Measurements from ENCODE around the gene HEATR5A. TPM values are rescaled to one million over a fixed set of nuclear protein-coding genes. Genes with fewer than 3 reads are reported as not detected.
A peak's percentile ranks its signal among the peaks of the same experiment; 100 is the strongest.

The HEATR5A gene
- total and polyA plus RNA-seq, 2 of the 13 experiments (the other 11 are each of a cell fraction or from before 2014, with no cell fraction given) = 36.4 to 105 TPM

DNA sequence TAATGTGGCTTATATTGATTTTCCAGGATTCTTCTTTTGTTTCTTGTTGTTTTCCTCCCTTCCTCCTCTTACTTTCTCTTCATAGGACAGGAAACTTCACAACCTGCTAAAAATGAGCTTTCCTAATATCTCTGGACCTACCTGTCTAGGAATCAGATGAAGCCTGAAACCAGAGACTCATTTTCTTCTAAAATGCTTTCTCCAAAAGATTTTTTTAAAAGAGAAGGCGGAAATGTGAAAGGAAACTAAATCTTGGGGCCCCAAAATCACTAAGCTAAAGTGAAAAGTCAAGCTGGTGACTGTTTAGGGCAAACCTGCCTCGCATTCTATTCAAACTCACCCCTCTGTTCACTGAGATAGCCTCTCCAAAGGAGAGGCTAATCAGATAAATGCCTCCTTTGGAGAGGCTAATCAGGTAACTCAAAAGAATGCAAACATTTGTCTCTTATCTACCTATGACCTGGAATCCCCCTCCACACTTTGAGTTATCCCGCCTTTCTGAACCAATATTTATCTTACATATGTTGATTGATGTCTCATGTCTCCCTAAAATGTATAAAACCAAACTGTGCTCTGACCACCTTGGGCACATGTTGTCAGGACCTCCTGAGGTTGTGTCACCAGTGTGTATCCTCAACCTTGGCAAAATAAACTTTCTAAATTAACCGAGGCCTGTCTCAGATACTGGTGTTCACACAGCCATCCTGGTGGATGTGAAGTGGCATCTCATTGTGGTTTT lies 140.0 kb downstream of the HEATR5A start (continued):
- TF ChIP-seq, protein P1, sequence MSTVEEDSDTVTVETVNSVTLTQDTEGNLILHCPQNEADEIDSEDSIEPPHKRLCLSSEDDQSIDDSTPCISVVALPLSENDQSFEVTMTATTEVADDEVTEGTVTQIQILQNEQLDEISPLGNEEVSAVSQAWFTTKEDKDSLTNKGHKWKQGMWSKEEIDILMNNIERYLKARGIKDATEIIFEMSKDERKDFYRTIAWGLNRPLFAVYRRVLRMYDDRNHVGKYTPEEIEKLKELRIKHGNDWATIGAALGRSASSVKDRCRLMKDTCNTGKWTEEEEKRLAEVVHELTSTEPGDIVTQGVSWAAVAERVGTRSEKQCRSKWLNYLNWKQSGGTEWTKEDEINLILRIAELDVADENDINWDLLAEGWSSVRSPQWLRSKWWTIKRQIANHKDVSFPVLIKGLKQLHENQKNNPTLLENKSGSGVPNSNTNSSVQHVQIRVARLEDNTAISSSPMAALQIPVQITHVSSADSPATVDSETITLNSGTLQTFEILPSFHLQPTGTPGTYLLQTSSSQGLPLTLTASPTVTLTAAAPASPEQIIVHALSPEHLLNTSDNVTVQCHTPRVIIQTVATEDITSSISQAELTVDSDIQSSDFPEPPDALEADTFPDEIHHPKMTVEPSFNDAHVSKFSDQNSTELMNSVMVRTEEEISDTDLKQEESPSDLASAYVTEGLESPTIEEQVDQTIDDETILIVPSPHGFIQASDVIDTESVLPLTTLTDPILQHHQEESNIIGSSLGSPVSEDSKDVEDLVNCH (CRISPR knock-in tag; IDR thresholded peaks at IDR 0.05) = no peak
- TF ChIP-seq MZF1 (CRISPR knock-in tag; IDR thresholded peaks at IDR 0.05; ENCODE audit: borderline replicate concordance) = no peak
- no peak for TF ChIP-seq ZNF484 (CRISPR knock-in tag; IDR thresholded peaks at IDR 0.05; ENCODE audit: borderline replicate concordance, low read depth)
- no peak for TF ChIP-seq ZNF530 (CRISPR knock-in tag; IDR thresholded peaks at IDR 0.05; ENCODE audit: low read depth)
- no peak for TF ChIP-seq ZNF441 (CRISPR knock-in tag; IDR thresholded peaks at IDR 0.05; ENCODE audit: borderline replicate concordance)
- TF ChIP-seq SNAI1 (CRISPR knock-in tag; IDR thresholded peaks at IDR 0.05; ENCODE audit: borderline replicate concordance) = no peak
- no peak for TF ChIP-seq CEBPB (IDR thresholded peaks at IDR 0.05; ENCODE audit: borderline replicate concordance, low read depth, low read length)
- peak; percentile 95 for TF ChIP-seq ZEB1 (IDR thresholded peaks at IDR 0.05; ENCODE audit: insufficient replicate concordance, low read depth)
- no peak for TF ChIP-seq HCFC1 (IDR thresholded peaks at IDR 0.05; ENCODE audit: low read depth, low read length)
- TF ChIP-seq, protein P2, sequence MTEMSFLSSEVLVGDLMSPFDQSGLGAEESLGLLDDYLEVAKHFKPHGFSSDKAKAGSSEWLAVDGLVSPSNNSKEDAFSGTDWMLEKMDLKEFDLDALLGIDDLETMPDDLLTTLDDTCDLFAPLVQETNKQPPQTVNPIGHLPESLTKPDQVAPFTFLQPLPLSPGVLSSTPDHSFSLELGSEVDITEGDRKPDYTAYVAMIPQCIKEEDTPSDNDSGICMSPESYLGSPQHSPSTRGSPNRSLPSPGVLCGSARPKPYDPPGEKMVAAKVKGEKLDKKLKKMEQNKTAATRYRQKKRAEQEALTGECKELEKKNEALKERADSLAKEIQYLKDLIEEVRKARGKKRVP (CRISPR knock-in tag; IDR thresholded peaks at IDR 0.05) = no peak
- TF ChIP-seq, protein P3, sequence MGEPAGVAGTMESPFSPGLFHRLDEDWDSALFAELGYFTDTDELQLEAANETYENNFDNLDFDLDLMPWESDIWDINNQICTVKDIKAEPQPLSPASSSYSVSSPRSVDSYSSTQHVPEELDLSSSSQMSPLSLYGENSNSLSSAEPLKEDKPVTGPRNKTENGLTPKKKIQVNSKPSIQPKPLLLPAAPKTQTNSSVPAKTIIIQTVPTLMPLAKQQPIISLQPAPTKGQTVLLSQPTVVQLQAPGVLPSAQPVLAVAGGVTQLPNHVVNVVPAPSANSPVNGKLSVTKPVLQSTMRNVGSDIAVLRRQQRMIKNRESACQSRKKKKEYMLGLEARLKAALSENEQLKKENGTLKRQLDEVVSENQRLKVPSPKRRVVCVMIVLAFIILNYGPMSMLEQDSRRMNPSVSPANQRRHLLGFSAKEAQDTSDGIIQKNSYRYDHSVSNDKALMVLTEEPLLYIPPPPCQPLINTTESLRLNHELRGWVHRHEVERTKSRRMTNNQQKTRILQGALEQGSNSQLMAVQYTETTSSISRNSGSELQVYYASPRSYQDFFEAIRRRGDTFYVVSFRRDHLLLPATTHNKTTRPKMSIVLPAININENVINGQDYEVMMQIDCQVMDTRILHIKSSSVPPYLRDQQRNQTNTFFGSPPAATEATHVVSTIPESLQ (CRISPR knock-in tag; conservative IDR thresholded peaks at IDR 0.05) = no peak
- peak; percentile 85 for TF ChIP-seq SIX1 (CRISPR knock-in tag; IDR thresholded peaks at IDR 0.05; ENCODE audit: borderline replicate concordance)
- TF ChIP-seq THYN1 (CRISPR knock-in tag; IDR thresholded peaks at IDR 0.05; ENCODE audit: borderline replicate concordance, low read depth) = no peak
- peak; percentile 88 for TF ChIP-seq PHF21A (CRISPR knock-in tag; IDR thresholded peaks at IDR 0.05)
- TF ChIP-seq, protein P4, sequence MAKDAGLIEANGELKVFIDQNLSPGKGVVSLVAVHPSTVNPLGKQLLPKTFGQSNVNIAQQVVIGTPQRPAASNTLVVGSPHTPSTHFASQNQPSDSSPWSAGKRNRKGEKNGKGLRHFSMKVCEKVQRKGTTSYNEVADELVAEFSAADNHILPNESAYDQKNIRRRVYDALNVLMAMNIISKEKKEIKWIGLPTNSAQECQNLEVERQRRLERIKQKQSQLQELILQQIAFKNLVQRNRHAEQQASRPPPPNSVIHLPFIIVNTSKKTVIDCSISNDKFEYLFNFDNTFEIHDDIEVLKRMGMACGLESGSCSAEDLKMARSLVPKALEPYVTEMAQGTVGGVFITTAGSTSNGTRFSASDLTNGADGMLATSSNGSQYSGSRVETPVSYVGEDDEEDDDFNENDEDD (CRISPR knock-in tag; IDR thresholded peaks at IDR 0.05; ENCODE audit: borderline replicate concordance) = peak; percentile 79; the same call in 1 of the 2 replicates
- TF ChIP-seq, protein P5, sequence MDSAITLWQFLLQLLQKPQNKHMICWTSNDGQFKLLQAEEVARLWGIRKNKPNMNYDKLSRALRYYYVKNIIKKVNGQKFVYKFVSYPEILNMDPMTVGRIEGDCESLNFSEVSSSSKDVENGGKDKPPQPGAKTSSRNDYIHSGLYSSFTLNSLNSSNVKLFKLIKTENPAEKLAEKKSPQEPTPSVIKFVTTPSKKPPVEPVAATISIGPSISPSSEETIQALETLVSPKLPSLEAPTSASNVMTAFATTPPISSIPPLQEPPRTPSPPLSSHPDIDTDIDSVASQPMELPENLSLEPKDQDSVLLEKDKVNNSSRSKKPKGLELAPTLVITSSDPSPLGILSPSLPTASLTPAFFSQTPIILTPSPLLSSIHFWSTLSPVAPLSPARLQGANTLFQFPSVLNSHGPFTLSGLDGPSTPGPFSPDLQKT (CRISPR knock-in tag; IDR thresholded peaks at IDR 0.05; ENCODE audit: borderline replicate concordance) = no peak
- no peak for TF ChIP-seq SYNCRIP (IDR thresholded peaks at IDR 0.05; ENCODE audit: insufficient read depth, low read depth, low read length)
- TF ChIP-seq NR2F1 (CRISPR knock-in tag; IDR thresholded peaks at IDR 0.05) = no peak
- no peak for TF ChIP-seq SP140L (CRISPR knock-in tag; IDR thresholded peaks at IDR 0.05; ENCODE audit: borderline replicate concordance)
- TF ChIP-seq NFYB (CRISPR knock-in tag; IDR thresholded peaks at IDR 0.05) = no peak
